OCI-M1 (cell line): ENCODE results near the gene SORCS1.

Experiments used
- DNase-seq: peaks from one replicate; lab custom pipeline; 2025; lab: John Stamatoyannopoulos, UW

The SORCS1 gene

GRCh38 chr10:106900016-106900652 lies 264.4 kb downstream of the SORCS1 start:
- no peak for DNase-seq

- DNase-seq, result no peak
Measured at GRCh38 chr10:106898446-106898845, 266.1 kb downstream of the SORCS1 start.

- no peak for DNase-seq
Measured at GRCh38 chr10:106897719-106898118, 266.8 kb downstream of the SORCS1 start.

GRCh38 chr10:106894692-106895091 lies 269.8 kb downstream of the SORCS1 start:
- no peak for DNase-seq

GRCh38 chr10:106877574-106877973 lies 286.9 kb downstream of the SORCS1 start:
- DNase-seq, result peak; percentile 23

- DNase-seq, result no peak
Measured at GRCh38 chr10:106874604-106874889, 290.0 kb downstream of the SORCS1 start.

GRCh38 chr10:106873770-106874603 lies 290.5 kb downstream of the SORCS1 start:
- DNase-seq, result no peak

GRCh38 chr10:106872176-106872575 lies 292.3 kb downstream of the SORCS1 start:
- peak; percentile 49 for DNase-seq

- DNase-seq, result no peak
Measured at GRCh38 chr10:106866244-106866845, 298.2 kb downstream of the SORCS1 start.

GRCh38 chr10:106864031-106864430 lies 300.5 kb downstream of the SORCS1 start:
- DNase-seq, result no peak

GRCh38 chr10:106863549-106863948 lies 301.0 kb downstream of the SORCS1 start:
- peak; percentile 60 for DNase-seq

GRCh38 chr10:106859892-106860652 lies 304.4 kb downstream of the SORCS1 start:
- DNase-seq, result no peak

- no peak for DNase-seq
Measured at GRCh38 chr10:106857728-106858127, 306.8 kb downstream of the SORCS1 start.

- DNase-seq, result no peak
Measured at GRCh38 chr10:106857213-106857612, 307.3 kb downstream of the SORCS1 start.

- DNase-seq, result peak; percentile 83
Measured at GRCh38 chr10:106836933-106837663, 327.4 kb downstream of the SORCS1 start.

- no peak for DNase-seq
Measured at GRCh38 chr10:106832846-106833245, 331.7 kb downstream of the SORCS1 start.

- no peak for DNase-seq
Measured at GRCh38 chr10:106830471-106830870, 334.0 kb downstream of the SORCS1 start.

- DNase-seq, result no peak
Measured at GRCh38 chr10:106830006-106830405, 334.5 kb downstream of the SORCS1 start.

GRCh38 chr10:106826716-106827115 lies 337.8 kb downstream of the SORCS1 start:
- DNase-seq, result no peak

- no peak for DNase-seq
Measured at GRCh38 chr10:106825576-106826364, 338.7 kb downstream of the SORCS1 start.

- DNase-seq, result no peak
Measured at GRCh38 chr10:106820579-106820978, 343.9 kb downstream of the SORCS1 start.
